Retinal pigment epithelial cell (primary cell): ENCODE measurements around the gene ASCC1.
A peak's percentile ranks its signal among the peaks of the same experiment; 100 is the strongest.
"Not testable (repeated sequence)": the region's sequence is repeated elsewhere in the genome, so short reads cannot be mapped to it uniquely, and the experiment has no call there.

Experiments
- DNase-seq: peaks from one replicate; pipeline ENCODE4 v3.0.0-alpha.2; 2010; ENCODE audit warnings: low read depth
- H3K4me3 ChIP-seq: 2 replicates; pipeline ENCODE4 v1.5.1; 2011; ENCODE audit warnings: mild to moderate bottlenecking, low read length, control low read depth, moderate library complexity
- TF ChIP-seq, protein P1 (sequence below): conservative IDR thresholded peaks from 2 replicates; pipeline ENCODE4 v1.5.1; 2011; ENCODE audit warnings: low read depth, low read length, control low read depth, inconsistent platforms

ASCC1 gene

DNA sequence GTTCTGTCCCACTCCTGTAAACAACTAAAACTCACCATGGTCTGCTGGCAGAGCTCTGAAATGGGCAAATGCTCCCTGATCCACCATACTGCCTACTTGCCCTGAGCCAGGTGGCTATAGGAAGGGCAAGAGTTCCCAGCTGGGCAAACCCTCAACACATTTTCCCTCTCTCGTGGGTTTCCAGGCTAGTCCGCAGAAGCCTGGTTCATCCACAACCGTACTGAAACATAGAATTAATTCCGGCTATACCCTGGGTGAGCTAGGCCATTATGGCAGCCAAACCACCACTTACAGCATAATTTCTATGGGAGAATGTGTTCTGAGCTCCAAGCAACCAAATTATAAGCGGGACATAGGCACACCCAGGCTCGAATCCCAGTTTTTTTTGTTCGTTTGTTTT is 37.5 kb upstream of the ASCC1 start:
- H3K4me3 ChIP-seq = no peak overlapping the region
- TF ChIP-seq, protein P1, sequence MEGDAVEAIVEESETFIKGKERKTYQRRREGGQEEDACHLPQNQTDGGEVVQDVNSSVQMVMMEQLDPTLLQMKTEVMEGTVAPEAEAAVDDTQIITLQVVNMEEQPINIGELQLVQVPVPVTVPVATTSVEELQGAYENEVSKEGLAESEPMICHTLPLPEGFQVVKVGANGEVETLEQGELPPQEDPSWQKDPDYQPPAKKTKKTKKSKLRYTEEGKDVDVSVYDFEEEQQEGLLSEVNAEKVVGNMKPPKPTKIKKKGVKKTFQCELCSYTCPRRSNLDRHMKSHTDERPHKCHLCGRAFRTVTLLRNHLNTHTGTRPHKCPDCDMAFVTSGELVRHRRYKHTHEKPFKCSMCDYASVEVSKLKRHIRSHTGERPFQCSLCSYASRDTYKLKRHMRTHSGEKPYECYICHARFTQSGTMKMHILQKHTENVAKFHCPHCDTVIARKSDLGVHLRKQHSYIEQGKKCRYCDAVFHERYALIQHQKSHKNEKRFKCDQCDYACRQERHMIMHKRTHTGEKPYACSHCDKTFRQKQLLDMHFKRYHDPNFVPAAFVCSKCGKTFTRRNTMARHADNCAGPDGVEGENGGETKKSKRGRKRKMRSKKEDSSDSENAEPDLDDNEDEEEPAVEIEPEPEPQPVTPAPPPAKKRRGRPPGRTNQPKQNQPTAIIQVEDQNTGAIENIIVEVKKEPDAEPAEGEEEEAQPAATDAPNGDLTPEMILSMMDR = no peak
- DNase-seq = no peak

- TF ChIP-seq, protein P1 = no peak
- DNase-seq = no peak
- no peak overlapping the region for H3K4me3 ChIP-seq
Observed at GRCh38 chr10:72252972-72253371, 36.9 kb upstream of the ASCC1 start.

- TF ChIP-seq, protein P1 = no peak
- no peak for DNase-seq
- no peak overlapping the region for H3K4me3 ChIP-seq
Observed at GRCh38 chr10:72251635-72252034, 35.6 kb upstream of the ASCC1 start.

GRCh38 chr10:72250666-72251065 is 34.6 kb upstream of the ASCC1 start:
- DNase-seq = peak; percentile 91
- TF ChIP-seq, protein P1 = no peak

DNA sequence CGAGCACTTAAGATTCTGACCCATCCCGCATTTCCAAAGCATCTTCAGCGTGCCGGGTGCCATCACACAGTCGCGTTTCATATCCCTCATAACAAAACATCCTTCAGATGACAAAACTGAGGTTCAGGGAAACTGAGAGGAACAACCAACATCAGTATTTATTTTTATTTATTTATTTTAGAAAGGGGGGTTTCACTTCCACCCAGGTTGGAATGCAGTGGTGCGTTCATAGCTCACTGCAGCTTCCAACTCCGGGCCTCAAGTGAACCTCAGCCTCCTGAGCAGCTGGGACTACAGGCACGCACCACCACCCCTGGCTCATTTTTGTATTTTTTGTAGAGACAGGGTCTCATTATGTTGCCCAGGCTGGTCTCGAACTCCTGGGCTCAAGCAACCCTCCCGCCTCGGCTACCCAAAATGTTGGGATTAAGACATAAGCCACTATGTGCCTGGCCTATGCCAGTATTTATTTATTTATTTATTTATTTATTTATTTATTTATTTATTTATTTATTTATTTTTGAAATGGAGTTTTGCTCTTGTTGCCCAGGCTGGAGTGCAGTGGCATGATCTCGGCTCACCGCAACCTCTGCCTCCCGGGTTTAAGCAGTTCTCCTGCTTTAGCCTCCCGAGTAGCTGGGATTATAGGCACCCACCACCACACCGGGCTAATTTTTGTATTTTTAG is 33.2 kb upstream of the ASCC1 start:
- H3K4me3 ChIP-seq, DNase-seq: not testable (repeated sequence)

More at GRCh38 chr10:72250666-72251065, 34.6 kb upstream of the ASCC1 start:
- H3K4me3 ChIP-seq = no peak overlapping the region

DNA sequence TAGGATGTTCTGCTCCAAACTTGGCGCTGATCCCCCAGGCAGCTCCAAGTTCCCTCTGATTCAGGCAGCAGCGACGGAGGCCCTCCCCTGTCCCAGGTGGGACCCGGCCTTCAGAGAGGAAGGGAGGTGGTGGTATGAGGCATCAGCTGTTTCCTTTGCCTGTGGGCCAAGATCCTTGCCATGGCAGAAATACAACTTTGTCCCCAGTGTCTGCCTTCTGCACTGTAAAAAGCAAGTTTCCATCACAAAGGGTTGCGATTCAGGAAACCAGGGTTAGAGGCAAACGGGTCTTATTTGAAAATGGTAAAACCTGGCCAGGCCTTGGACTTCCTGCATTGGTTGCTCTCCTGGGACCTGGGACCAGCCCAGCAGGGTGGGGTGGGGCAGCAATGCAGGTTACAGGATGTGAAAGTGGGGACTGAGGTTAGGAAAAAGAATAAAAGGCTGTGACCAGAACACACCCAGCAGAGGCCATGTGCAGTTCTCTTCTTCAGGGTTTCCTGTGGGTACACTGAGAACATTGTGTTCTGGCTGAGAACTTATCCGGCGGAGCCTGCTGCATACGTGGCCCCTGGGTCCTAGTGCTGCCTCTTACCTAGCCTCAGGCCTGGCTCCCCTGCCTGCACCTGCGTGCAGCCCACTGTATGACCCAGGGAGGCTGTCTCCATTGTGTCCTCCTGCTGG is 32.5 kb upstream of the ASCC1 start:
- DNase-seq = no peak
- TF ChIP-seq, protein P1 = no peak
- no peak overlapping the region for H3K4me3 ChIP-seq

- no peak overlapping the region for H3K4me3 ChIP-seq
- no peak for DNase-seq
- TF ChIP-seq, protein P1 = no peak
Observed at GRCh38 chr10:72245949-72246525, 30.0 kb upstream of the ASCC1 start.
